Stimulated activated naive CD8-positive, alpha-beta T cell treated with anti-CD3 and anti-CD28 coated beads, Interleukin-15, Interleukin-2, amounts not matched to agents 100 U/mL and 50 U/mL, for 24 hours (primary cell): ENCODE measurements around the gene KCNA10.
"Not testable (repeated sequence)": the region's sequence is repeated elsewhere in the genome, so short reads cannot be mapped to it uniquely, and the experiment has no call there.

Experiments used
- ATAC-seq: fragments of 150-1000 bp; cut with Tn5 transposase; one replicate; pipeline ENCODE4 v1.10.0; 2021
- DNase-seq: peaks from one replicate; pipeline ENCODE4 v3.0.0; 2021

KCNA10 gene

GRCh38 chr1:110533230-110533629, 14.3 kb upstream of the KCNA10 start:
- ATAC-seq (no peak), DNase-seq (no peak)

DNA sequence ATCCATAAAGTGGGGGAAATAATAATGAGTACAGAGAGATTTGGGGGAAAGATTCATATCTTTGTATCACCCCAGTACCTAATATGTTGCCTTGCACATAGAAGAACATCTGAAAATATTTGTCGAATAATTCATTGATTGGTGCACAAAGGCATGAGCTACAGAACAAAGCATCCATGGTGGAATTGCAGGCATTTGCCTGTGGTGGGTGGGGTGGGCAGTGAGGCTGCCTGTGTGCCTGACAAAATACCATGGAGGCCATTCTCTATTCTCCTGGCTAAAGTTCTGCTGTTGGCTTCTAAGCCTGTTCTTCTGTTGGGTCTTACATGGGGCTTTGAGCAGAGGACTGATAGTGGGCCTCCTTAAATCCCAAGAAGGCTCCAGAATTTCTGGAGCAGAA, 10.0 kb upstream of the KCNA10 start:
- DNase-seq = no peak
- ATAC-seq = no peak

DNA sequence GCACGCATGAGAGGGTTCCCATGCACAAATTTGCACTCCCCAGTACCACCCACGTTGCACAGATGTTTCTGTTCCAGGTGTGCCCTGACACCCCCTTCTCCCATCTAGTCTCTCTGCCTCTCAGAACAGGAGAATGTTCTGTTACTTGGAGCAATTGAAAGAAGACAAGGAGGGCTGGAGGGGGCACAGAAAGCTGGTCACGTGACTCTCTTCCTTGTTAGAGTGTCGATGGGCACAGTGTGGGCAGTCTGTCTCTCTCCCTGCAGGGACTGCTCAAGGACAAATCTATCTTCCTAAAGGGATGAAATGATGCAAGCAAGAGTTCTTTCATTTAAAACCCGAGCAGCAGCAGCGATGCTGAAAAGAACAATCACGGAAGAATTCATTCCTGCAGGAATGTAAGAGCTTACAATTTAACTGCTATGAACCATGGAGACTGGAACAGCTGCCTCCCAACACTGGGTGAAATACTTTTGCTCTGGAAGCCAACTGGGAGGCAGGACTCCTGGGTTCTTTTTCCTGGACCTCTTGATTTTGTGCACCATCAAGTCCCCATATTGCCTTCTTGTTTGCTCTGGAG, 7.3 kb upstream of the KCNA10 start:
- ATAC-seq (no peak), DNase-seq (no peak)

DNA sequence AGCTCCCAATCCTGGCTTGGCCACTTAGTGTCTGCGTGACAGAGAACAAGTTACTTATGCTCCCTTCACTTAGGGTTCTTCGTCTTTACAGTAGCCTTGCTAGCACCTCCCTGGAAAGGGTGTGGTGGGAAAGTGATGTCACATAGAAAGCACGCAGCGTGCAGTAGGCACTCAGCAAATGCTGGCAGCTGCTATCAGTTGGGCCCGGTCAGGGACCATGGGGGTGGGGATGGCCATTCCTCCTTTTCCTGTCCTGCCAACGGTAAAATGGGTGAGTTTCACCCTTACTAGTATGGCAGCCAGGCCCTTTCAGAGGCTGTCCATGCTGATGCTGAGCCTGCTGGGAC, 6.2 kb upstream of the KCNA10 start:
- ATAC-seq (no peak), DNase-seq (no peak)

- peak; percentile 53 for DNase-seq
Observed at GRCh38 chr1:110524311-110525248, 5.6 kb upstream of the KCNA10 start.

GRCh38 chr1:110523011-110523410, 4.0 kb upstream of the KCNA10 start:
- DNase-seq = no peak
- no peak for ATAC-seq

More at GRCh38 chr1:110524311-110525248, 5.6 kb upstream of the KCNA10 start:
- ATAC-seq = peak; percentile 60

- DNase-seq (no peak), ATAC-seq (no peak)
Observed at GRCh38 chr1:110522560-110522959, 3.6 kb upstream of the KCNA10 start.

DNA sequence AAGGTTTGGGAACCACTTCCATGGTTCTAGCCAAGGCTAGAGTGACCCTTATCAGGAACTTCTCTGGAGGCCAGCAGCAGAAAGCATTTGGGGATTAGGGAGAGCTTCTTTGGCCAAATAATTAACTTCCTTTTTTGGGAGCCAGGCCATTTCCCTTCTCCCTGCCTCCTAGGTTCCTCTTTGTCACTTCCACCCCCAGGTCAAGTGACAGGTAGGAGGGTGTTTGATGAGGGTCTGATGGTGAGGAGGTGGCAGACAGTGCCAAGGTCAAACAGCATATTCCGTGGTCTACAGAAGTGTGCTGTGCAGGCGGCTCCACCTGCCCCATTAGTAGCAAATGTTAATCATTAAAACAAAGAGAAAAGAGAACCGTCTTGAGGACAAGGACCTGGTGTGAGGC, 1.9 kb upstream of the KCNA10 start:
- DNase-seq (no peak), ATAC-seq (no peak)

DNA sequence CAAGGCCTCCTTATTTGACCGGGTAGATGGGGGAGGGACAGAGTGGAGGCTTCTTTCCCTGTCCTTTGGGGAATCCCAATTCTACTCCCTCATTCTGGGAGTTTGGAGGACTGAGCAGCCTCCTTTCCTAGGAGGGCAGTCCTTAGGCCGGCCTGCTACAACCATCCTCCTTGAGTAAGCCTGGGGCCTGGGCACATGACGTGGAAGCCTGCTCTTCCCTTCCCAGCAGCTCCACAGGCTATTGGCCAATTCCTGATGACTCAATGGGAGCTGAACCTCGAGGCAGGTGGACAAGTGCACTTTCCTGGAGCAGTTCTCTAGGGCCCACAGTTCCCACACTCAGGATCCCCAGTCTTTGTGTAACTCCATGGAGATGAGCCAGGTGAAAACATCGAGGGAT, 3.1 kb downstream of the KCNA10 start:
- no peak for DNase-seq
- ATAC-seq = no peak

DNA sequence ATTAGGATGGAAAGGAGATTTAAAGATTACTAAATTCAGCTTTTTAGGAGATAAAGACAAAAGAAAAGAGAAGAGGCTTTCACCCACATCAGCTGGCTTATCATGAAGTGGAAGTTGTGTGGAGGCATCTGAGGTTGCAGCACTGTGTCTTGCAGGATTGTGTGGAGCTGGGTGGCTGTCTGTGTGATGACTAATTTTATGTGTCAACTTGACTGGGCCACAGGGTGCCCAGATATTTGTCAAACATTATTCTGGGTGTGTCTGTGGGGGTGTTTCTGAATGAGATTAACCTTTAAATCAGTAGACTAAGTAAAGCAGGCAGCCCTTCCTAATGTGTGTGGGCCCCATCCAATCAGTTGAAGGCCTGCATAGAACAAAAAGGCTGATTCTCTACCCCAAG, 3.9 kb downstream of the KCNA10 start:
- ATAC-seq (no peak), DNase-seq (no peak)

GRCh38 chr1:110513511-110513910, 5.5 kb downstream of the KCNA10 start:
- ATAC-seq (peak; percentile 22), DNase-seq (no peak)

- ATAC-seq (no peak), DNase-seq (no peak)
Observed at GRCh38 chr1:110511436-110511835, 7.5 kb downstream of the KCNA10 start.

DNA sequence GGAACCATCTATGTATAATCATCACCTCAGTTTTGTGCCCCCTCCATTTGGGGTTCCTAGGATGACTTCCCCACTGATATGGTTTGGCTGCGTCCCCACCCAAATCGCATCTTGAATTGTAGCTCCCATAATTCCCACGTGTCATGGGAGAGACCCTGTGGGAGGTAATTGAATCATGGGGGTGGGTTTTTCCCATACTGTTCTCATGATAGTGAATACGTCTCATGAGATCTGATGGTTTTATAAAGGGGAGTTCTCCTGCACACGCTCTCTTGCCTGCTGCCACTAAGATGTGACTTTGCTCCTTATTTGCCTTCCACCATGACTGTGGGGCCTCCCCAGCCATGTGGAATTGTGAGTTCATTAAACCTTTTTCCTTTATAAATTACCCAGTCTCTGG, 8.1 kb downstream of the KCNA10 start:
- DNase-seq, ATAC-seq: not testable (repeated sequence)

DNA sequence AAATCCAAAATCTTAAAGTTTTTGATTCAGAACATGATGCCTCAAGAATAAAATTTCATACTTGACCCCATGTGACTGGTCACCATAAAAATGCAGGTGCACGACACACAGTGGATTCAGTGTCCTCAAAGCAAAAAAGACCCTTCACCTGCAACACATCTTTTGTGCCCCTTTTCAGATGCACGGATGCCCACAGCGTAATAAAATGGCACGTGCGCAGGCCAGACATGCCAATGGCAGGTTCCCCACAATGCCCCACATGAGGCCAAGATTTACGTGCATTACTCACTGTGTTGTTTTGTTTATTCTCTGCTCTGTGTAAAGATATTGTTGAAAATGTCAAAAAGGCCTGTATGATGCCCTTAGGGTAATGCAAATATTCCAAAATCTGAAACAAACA, 9.3 kb downstream of the KCNA10 start:
- no peak for ATAC-seq

DNA sequence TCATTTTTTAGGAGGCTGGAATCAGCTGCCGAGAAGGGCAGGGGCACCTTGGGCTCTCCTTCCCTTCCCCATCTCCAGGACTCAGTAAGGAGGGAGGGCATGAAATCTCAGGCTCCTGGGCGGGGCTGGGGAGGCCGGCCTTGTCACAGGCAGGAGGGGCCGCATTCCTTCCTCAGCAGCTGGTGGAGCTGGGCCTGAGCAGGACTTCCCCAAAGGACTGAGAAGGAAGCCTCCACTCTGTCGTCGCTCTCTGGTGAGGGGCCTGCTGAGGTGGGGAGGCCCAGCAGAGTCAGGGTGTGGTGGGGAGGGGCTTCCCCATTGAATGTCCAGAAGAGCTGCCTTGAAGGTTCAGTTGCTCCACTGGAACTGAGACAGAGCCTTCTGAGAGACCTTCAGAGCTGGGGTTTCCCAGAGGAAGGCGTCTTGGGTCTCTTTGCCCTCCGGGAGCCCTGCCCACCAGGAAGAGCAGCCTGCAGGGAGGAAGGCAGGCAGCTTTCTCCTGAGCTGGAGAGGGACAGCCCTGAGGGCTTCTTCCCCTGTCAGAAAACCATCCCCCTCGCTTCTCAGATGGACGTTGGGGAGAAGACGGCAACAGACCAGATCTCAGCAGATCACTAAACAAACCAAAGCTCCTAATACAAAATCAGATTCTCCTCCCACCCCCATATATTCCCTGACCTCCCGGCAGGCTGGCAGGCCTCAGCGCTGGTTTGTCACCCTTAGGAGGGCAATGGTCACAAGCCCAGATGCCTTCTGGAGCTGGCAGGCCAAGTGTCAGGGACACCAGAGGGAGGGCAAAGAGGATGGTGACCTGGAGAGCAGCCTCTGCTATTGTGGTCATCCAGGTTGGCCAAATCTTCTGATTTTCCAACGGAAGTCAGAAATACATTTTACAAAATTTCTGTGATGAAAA, 10.7 kb downstream of the KCNA10 start:
- DNase-seq (no peak), ATAC-seq (no peak)

More for the DNA sequence above, 9.3 kb downstream of the KCNA10 start:
- DNase-seq = no peak

- no peak for DNase-seq
- no peak for ATAC-seq
Observed at GRCh38 chr1:110506541-110506940, 12.4 kb downstream of the KCNA10 start.

GRCh38 chr1:110505596-110505995, 13.4 kb downstream of the KCNA10 start:
- DNase-seq = no peak
- ATAC-seq = no peak

DNA sequence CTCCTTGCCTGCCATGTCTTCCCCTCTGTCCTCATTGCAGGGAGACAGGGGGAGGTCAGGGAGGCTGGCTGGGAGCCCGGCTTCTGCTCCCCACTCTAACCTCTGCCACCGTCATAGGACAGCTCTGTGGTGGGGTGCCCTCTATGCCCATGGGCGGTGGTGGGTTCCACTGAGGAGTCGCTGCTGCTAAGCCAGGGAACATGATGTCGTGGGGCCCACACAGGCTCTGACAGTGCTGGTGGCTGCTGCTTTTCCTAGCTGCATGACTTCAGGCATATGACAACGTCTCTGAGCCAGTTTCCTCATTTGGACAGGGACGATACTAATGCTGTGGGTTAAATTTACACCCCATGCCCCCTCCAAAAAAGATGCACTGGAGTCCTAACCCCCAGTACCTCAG, 14.7 kb downstream of the KCNA10 start:
- DNase-seq (no peak), ATAC-seq (no peak)

DNA sequence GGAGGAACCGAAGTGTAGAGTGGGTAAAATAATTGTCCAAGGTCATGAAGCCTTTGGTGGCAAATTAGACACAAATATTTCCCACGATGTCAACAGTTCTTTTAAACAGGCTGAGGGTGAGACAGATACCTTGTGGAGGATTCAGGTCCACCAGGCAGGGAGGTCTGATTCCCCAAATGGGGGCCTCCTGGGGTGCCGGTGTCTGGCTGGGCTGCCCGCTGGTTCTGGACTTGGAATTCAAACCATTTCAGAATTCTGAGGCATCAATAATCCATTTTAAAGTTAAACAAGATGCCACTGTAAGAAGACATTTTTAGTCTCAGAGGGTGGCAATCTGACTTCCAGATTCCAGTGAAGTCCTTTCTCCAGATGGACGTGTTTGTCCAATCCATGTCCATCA, 15.5 kb downstream of the KCNA10 start:
- DNase-seq (no peak), ATAC-seq (no peak)

- no peak for DNase-seq
- no peak for ATAC-seq
Observed at GRCh38 chr1:110502402-110503151, 16.4 kb downstream of the KCNA10 start.

DNA sequence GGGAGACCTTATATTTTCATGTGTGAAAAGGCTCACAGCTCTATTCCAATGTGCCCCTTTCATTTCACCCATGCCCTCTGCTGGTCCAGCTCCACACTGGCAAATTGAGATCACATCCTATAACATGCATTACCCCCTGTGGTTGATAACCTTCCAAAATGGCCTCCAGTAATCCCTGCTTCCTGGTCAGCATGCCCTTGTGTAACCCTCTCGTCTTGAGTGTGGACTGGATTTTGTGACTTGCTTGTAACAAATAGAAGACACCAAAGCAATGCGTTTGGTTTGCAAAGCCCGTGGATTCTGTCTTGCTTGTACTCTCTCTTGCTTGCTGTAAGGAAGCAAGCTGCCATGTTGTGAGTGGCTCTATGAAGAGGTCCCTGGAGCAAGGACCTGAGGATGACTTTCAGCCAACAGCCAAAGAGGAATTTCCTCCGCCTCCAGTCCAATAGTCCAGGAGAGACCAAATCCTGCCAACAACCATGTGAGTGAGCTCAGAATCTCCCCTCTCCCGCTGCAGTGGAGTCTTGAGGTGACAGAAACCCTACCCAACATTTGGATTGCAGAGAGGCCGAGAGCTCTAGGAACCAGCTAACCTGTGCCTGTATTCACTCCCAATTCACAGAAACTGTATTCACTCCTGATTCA, 17.4 kb downstream of the KCNA10 start:
- no peak for DNase-seq
- no peak for ATAC-seq
